A204.1 (cell line): Measurements from ENCODE around the gene KIN.
"Not testable (repeated sequence)": the region's sequence is repeated elsewhere in the genome, so short reads cannot be mapped to it uniquely, and the experiment has no call there.

Source experiments
- FAIRE-seq: peaks from 2 replicates; lab custom pipeline; 2012; peaks lifted over from hg19 to GRCh38; lab: Jason Lieb, UNC

KIN gene

GRCh38 chr10:7787857-7788638 lies at the start of gene KIN, which contains the start of gene ATP5F1C:
TSS of gene KIN (minus strand) at chr10:7787993. CDS start at chr10:7787933, 60 bp downstream.
TSS of gene ATP5F1C (plus strand) at chr10:7788177. CDS start at chr10:7788208, 31 bp downstream.
- FAIRE-seq = peak; percentile 70

GRCh38 chr10:7836571-7836970 lies 48.8 kb upstream of the KIN start:
- no peak for FAIRE-seq

GRCh38 chr10:7834262-7834661 lies 46.5 kb upstream of the KIN start:
- no peak for FAIRE-seq

- FAIRE-seq = no peak
Measured at GRCh38 chr10:7833210-7833609, 45.4 kb upstream of the KIN start.

GRCh38 chr10:7832060-7832459 lies 44.3 kb upstream of the KIN start:
- no peak for FAIRE-seq

GRCh38 chr10:7829289-7829834 lies 41.6 kb upstream of the KIN start:
- FAIRE-seq = no peak

- FAIRE-seq = no peak
Measured at GRCh38 chr10:7826971-7827370, 39.2 kb upstream of the KIN start.

- FAIRE-seq = no peak
Measured at GRCh38 chr10:7824251-7824650, 36.5 kb upstream of the KIN start.

- no peak for FAIRE-seq
Measured at GRCh38 chr10:7819121-7819460, 31.3 kb upstream of the KIN start.

GRCh38 chr10:7818295-7819120 lies 30.7 kb upstream of the KIN start, which contains the start of gene TAF3:
TSS of gene TAF3 (plus strand) at chr10:7818505. CDS start at chr10:7818710, 205 bp downstream.
- no peak for FAIRE-seq

GRCh38 chr10:7817984-7818294 lies 30.1 kb upstream of the KIN start:
- FAIRE-seq = no peak

GRCh38 chr10:7817576-7817975 lies 29.8 kb upstream of the KIN start:
- FAIRE-seq = no peak

GRCh38 chr10:7813481-7813880 lies 25.7 kb upstream of the KIN start:
- FAIRE-seq = no peak

GRCh38 chr10:7811743-7812142 lies 23.9 kb upstream of the KIN start:
- FAIRE-seq = not testable (repeated sequence)

- FAIRE-seq = no peak
Measured at GRCh38 chr10:7811000-7811399, 23.2 kb upstream of the KIN start.

GRCh38 chr10:7810443-7810842 lies 22.6 kb upstream of the KIN start:
- no peak for FAIRE-seq

GRCh38 chr10:7808686-7809267 lies 21.0 kb upstream of the KIN start:
- no peak for FAIRE-seq

- no peak for FAIRE-seq
Measured at GRCh38 chr10:7804741-7805140, 16.9 kb upstream of the KIN start.

GRCh38 chr10:7804216-7804615 lies 16.4 kb upstream of the KIN start:
- FAIRE-seq = no peak

GRCh38 chr10:7802606-7803005 lies 14.8 kb upstream of the KIN start:
- no peak for FAIRE-seq

GRCh38 chr10:7797582-7797981 lies 9.8 kb upstream of the KIN start:
- no peak for FAIRE-seq

GRCh38 chr10:7795605-7796004 lies 7.8 kb upstream of the KIN start:
- no peak for FAIRE-seq
